Left lobe of liver (tissue), 2 donors: ENCODE results near the gene PGM3. TPM values are rescaled to one million over a fixed set of nuclear protein-coding genes. Genes with fewer than 3 reads are reported as not detected.

ENCODE experiments used
- ATAC-seq: fragments of 200-7000 bp; cut with Tn5 transposase; one replicate; pipeline ENCODE4 v1.9.1; 2020; ENCODE audit warnings: mild to moderate bottlenecking, moderate library complexity
- DNase-seq: peaks from one replicate; pipeline ENCODE4 v3.0.0-alpha.2; 2020; ENCODE audit warnings: low spot score
- total RNA-seq: library from RNA; stranded (reverse); gene quantifications from one replicate; pipeline ENCODE4 v1.2.1, GENCODE V29; 2021
- donor health status: DM: no; HTN: no; CAD: no; lungs with moderate emphysema.
- donor health status: DM: no; HTN: yes; CAD: no.

The PGM3 gene
- total RNA-seq, 1 donor from 2014 or later: 40.8 TPM

GRCh38 chr6:83124553-83124952 lies 68.5 kb downstream of the PGM3 start:
- DNase-seq: no peak
- no peak for ATAC-seq

GRCh38 chr6:83119742-83120300 lies 73.2 kb downstream of the PGM3 start:
- no peak for ATAC-seq
- DNase-seq: no peak

- DNase-seq: no peak
- no peak for ATAC-seq
Observed at GRCh38 chr6:83117802-83118201, 75.3 kb downstream of the PGM3 start.

Other genes starting within 250 kb of the PGM3 start
- 2.1 TPM for gene UBE3D, start 127.4 kb downstream of the PGM3 start, total RNA-seq
- 8.5 TPM for gene DOP1A, start 125.6 kb downstream of the PGM3 start, total RNA-seq
- 2.5 TPM for gene RWDD2A, start 92 bp upstream of the PGM3 start, total RNA-seq
- gene ME1, start 237.8 kb upstream of the PGM3 start, total RNA-seq: 13.7 TPM